Measurements from ENCODE around the gene APEH. TPM values are rescaled to one million over a fixed set of nuclear protein-coding genes. Genes with fewer than 3 reads are reported as not detected.

Gene APEH
- total and polyA plus RNA-seq, 2 of the 13 experiments (the other 11 are each of a cell fraction or from before 2014, with no cell fraction given), result 116 to 130 TPM

DNA sequence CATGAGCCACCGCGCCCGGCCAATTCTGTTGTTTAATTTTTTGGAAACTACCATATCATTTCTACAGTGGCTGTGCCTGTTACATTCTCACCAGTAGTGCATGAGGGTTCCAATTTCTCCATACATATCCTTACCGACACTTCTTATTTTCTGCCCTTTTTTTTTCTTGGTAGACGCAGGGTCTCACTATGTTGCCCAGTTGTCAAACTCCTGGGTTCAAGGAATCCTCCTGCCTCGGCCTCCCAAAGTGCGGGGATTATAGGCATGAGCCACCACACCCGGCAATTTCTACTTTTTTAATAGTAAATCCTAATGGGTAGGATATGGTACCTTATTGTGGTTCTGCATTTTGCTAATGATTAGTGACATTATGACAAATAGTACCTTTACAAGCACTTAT is 35.7 kb downstream of the APEH start:
- no peak for ATAC-seq
- Histone ChIP-seq H3K4me2 (ENCODE audit: low read depth, low read length) (no peak overlapping the region), H3K4me3 (replicated peaks in 1 of 3; ENCODE audit: insufficient read depth in 1 of 3, low read depth in 2 of 3, low read length in 3 of 3) (no peak overlapping the region), H2AFZ (ENCODE audit: low read length) (no peak overlapping the region), H3K36me3 (replicated peaks in 1 of 2; ENCODE audit: control insufficient read depth in 1 of 2, insufficient read depth in 2 of 2, low read length in 2 of 2) (peaks cover 11 to 20% of the 10 kb centered on the region in 2 experiments; a peak in 4 of 5 replicates), H3K9ac (ENCODE audit: insufficient read depth, low read depth, low read length) (no peak overlapping the region), H3K27me3 (ENCODE audit: control insufficient read depth in 1 of 2, insufficient read depth in 2 of 2, low read length in 2 of 2) (no peaks in the 10 kb centered on the region; a peak in 1 of 5 replicates), H3K27ac (ENCODE audit: extremely low read length, insufficient read depth, low read length) (no peak overlapping the region), H3K79me2 (ENCODE audit: insufficient read depth, low read length) (no peaks in the 10 kb centered on the region), H3K4me1 (ENCODE audit: insufficient read depth, low read length) (peaks cover 23% of the 10 kb centered on the region), H3K9me3 (ENCODE audit: low read length) (no peaks in the 10 kb centered on the region), H4K20me1 (ENCODE audit: insufficient read depth, low read length) (no peaks in the 10 kb centered on the region)
- BruUV-seq (replicated peaks), result no TSS peak
- 95% methylated on average over 8 of the region's 8 CpGs for WGBS (ENCODE audit: low lambda C conversion rate)
- POLR2A ChIA-PET, result no interaction called here
- CTCF ChIA-PET (ENCODE audit: low intra/inter-chr PET ratio, low total read pairs), result no interaction called here
- TF ChIP-seq ZBED4 (CRISPR knock-in tag; IDR thresholded peaks at IDR 0.05; ENCODE audit: borderline replicate concordance), result no peak
- TF ChIP-seq SRSF4 (IDR thresholded peaks at IDR 0.05; ENCODE audit: low read depth, low read length, poor library complexity, severe bottlenecking), result no peak
- TF ChIP-seq ZNF121 (CRISPR knock-in tag; IDR thresholded peaks at IDR 0.05), result 0 out of 2 replicates have a peak, but pooled peaks have one; percentile 35
- TF ChIP-seq ZFP36L2 (CRISPR knock-in tag; IDR thresholded peaks at IDR 0.05), result no peak
- TF ChIP-seq ZNF335 (CRISPR knock-in tag; IDR thresholded peaks at IDR 0.05), result no peak
- in situ Hi-C loops (cut with HindIII; ENCODE audit: extremely low pct_ligation_motif_present, low pct_unique_long_range_greater_than_20kb), result no loop called here
- FAIRE-seq, result no peak
- intact Hi-C loops (cut with micrococcal nuclease; ENCODE audit: unreplicated experiment), result no loop called here
- no peak for DNase-seq (ENCODE audit: low spot score)
